ENCODE measurements around the gene CASK. TPM values are rescaled to one million over a fixed set of nuclear protein-coding genes. Genes with fewer than 3 reads are reported as not detected.

The CASK gene
- polyA plus RNA-seq, 3 donors = 53.2 to 56.8 (median 55.7) TPM

DNA sequence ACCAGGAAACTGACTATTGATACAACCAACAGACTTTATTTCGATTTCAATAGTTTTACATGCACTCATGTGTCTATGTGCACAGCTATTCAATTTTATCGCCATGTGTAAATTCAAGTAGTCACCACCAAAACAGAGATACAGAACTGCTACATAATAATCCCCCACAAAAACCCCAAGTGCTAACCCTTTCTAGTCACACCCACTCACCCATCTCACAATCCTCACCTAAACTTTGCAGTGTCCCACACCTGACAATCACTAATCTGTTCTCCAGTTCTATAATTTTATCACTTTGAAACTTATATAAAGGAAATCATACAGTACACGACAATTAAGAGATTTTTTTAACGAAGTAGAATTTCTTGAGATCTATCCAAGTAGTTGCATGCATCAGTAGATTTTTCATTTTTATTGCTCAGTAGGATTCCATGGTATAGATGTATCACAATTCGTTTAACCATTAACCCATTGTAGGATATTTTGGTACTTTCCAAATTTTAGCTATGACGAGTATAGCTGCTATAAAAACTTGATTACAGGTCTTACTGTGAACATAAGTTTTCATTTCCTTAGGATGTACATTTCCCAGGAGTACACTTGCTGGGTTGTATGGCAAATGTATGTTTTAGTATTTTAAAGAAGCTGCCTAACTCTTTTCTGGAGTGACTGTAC, 85.9 kb downstream of the CASK start:
- no peak for DNase-seq (ENCODE audit: low read depth in 3 of 3, low spot score in 2 of 3)

DNA sequence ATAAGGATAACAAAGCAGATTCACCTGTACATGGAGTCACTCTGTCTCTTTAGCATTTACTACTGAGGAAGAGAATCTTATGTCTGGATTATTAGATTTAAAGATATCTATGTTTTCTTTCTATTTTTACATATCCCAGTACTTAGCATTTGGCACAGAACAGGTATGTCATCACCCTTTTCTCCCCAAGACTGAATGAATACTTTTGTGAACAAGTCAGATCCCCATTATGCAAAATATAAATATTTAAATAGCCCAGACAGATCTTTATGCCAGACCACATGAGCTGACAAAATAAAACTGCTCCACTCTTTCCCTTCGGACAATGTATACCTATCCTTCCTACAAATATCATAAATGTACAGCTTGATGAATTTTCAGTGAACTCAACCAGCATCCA, 94.5 kb downstream of the CASK start:
- DNase-seq (ENCODE audit: low read depth in 3 of 3, low spot score in 2 of 3) = no peak

DNA sequence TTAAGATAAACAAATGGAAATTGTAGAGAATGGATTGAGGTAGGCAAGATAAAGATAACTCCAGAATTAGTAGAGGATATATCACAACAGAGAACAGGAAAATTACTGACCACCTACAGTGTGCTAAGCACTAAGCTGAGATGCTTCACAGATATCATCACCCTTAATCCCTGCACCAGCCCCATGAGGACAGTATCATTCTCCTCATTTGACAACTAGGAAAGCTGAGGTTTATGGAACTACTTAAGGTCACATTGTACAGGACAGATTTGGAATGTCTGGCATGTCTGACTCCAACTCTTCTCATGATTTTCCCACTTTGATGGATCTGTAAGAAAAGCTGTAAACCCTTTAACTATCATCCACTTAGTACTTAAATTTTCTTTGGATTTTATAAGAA, 95.5 kb downstream of the CASK start:
- DNase-seq (ENCODE audit: low read depth in 3 of 3, low spot score in 2 of 3) = no peak

DNA sequence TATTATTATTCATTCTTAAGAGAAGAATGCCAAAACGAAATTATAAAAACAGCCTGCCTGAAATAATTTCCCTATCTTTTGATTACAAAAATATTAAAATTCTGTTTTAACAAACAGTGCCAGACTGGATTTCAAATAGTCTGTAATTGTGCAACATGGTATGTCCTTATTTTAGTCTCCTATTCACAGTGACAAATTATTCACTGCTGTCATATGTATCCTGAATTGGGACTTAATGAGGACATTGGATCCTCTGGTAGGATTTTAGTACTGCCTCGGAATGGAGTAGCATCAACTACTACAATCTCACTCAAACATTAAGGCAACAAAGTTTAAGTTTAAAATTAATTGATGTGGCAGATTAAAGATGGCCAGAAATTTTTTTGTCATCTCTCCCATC, 97.6 kb downstream of the CASK start:
- DNase-seq (ENCODE audit: low read depth in 3 of 3, low spot score in 2 of 3) = no peak

DNA sequence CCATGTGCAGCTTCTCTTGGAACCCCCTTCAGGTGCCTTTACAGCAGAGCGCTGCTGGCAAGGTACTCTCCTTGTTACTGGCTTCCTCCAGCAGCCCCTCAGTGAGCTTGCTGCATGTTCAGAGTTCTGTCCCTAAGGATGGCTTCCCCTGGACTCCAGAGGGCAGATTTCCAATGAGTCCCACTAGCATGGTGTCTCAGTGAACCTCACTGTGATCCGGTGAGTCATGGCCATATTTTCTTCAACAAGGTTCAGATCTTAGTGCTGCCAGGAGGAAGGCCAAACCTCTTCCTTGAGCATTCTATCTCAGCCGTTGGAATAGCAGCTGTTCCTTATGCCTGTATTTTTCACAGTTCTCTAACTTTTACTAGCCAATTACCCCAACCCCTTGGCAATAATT, 98.8 kb downstream of the CASK start:
- DNase-seq (ENCODE audit: low read depth in 3 of 3, low spot score in 2 of 3) = no peak

DNA sequence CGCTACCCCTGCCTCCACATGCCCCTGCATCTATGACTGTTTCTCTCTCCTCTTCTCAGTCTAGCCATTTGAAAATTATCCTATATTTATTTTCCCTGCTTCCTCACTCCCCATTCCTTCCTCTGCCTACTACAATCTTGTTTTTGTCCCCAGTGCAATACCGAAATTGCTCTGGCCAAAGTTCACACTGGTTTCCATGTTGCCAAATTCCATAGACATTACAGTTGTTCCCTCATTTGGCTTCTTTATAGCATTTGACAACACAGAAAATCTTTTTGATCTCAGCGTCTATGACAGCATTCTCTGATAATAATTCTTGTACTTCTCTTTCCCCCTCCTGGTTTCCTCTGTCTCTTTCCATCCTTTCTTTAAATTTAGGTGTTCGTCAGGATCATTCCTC, 100.0 kb downstream of the CASK start:
- DNase-seq (ENCODE audit: low read depth in 3 of 3, low spot score in 2 of 3) = no peak

DNA sequence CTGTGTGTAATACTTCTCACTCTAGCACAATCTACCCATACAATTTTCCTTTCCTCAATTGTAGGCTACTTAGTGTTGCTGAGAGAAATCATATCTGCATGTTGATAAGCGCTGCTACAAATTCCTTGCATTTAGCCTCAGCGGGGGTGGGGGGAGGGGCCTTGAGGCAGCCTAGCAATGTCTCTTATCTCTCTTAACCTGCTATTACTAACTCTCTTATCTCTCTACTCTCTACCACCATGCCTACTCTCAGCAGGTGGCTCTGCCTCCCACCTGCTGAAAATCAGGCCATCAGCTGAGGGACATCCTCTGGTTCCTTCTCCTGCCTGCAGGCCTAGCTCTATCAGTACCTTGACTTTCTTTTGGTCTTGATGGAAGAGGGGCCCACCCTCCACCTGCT, 100.5 kb downstream of the CASK start:
- DNase-seq (ENCODE audit: low read depth in 3 of 3, low spot score in 2 of 3) = no peak

DNA sequence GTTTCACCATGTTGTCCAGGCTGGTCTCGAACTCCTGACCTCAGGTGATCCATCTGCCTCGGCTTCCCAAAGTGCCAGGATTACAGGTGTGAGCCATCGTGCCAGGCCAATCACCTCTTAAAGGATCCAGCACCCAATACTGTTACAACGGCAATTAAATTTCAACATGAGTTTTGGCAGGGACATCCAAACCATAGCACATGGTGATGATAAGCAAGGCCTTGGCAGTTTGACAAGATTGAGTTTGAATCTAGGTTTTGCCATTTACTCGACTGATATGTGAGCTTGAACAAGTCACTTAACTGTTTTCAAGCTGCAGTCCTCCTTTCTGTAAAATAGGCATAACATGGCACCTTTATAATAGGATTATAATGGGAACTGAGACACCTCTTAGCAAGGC, 115.3 kb downstream of the CASK start:
- DNase-seq (ENCODE audit: low read depth in 3 of 3, low spot score in 2 of 3) = no peak

DNA sequence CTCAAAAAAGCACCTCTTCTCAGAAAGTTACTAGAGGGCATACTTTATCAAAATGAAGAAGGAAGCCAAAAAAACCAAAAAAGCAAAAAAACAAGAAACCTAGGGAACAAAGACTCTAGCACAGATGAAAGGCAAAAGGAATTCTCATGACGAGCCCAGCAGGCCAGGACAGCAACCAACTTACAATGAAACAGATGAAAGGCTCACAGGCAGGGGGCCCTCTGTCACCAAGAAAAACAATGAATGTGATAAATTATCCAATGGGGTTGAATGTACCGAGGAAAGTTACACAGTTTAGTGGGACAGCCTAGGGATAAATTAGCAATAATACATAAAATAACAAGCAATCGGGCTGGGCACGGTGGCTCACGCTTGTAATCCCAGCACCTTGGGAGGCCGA, 120.4 kb downstream of the CASK start:
- DNase-seq (ENCODE audit: low read depth in 3 of 3, low spot score in 2 of 3) = no peak

DNA sequence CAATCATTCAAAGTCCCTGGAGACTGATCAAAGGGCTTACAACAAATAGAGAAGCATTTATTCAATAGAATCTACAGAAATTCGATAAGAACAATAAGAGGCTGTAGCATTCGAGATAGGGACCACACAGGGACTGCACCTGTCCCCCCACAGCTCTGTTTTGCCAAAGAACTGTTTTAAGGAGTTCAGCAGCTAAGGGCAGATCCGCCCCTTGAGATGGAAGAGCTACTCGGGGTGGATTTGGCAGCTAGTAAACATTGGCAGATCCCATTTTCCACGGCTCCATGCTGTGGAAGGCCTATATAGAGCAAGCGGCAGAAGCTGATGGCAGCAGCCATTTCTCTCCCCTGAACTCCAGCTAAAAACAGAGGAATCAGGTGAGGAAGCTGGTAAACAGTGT, 123.7 kb downstream of the CASK start:
- DNase-seq (ENCODE audit: low read depth in 3 of 3, low spot score in 2 of 3) = no peak

DNA sequence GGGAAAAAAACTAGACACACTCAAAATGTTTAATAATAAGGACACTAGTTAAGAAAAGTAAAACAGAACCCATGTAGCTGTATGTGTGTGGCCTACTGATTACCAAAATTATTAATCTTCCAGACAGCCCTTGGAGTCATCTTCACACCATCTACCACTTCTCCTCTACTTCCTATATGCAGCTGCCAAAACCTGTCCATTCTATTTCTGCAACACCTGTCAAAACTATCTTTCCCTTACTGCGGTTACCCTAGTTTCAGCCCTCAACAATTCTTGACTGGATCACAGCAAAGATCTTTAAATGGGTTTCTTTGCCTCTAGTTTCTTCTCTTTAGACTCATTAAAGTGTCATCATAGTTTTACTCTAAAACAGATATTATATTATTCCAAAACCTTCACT, 126.8 kb downstream of the CASK start:
- no peak for DNase-seq (ENCODE audit: low read depth in 3 of 3, low spot score in 2 of 3)

DNA sequence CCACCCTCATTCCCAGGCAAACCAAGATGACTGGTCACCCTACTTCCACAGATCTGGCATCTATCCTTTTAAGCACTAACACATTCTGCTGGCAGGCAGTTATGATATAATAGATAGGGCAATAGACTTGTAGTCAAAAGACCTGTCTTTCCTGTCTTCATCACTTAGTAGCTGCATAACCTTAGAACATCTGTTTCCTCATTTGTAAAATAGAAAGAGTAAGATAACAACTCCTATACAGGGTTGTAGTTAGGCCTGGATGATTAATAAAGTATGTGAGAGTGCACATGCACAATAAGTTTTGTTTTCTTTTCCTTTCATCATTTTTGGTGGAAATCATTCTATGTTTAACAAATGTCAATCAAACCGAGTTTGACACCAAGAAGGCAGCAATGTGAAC, 127.3 kb downstream of the CASK start:
- no peak for DNase-seq (ENCODE audit: low read depth in 3 of 3, low spot score in 2 of 3)

DNA sequence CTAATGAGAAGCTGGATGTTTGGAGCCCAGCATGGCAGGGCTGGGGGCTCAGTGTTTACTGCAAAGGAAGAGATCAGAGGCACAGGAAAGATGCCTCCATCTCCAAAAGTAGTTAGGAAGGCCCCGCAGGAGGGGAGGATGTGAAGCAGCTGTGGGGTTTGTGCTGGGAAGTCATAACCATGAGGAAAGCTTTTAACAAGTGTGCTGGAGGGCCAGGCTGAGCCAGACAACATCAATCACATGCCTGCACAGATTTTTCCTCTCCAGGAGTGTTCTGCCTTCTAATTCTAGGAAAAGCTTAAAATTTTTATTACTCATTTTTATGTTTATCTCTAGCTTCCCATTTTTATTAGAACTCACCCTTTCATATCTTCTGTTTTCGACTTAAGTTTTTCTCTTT, 134.0 kb downstream of the CASK start:
- DNase-seq (ENCODE audit: low read depth in 3 of 3, low spot score in 2 of 3) = no peak

DNA sequence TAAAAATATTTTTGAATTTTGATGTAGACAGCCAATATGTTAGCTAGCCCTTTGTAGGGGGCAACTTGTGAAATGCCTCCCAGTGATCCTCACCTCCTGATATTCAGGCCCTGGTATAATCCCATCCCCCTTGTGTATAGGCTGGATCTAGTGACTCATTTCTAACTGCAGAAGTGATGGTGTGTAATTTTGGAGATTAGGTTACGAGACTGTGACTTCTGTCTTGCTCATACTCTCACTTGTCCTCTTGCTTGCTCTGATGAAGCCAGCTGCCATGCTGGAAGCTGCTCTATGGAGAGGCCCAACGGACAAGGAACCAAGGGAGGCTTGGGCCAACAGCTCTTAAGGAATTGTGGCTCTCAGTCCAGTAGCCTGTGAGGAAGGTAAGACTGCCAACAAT, 137.7 kb downstream of the CASK start:
- no peak for DNase-seq (ENCODE audit: low read depth in 3 of 3, low spot score in 2 of 3)

DNA sequence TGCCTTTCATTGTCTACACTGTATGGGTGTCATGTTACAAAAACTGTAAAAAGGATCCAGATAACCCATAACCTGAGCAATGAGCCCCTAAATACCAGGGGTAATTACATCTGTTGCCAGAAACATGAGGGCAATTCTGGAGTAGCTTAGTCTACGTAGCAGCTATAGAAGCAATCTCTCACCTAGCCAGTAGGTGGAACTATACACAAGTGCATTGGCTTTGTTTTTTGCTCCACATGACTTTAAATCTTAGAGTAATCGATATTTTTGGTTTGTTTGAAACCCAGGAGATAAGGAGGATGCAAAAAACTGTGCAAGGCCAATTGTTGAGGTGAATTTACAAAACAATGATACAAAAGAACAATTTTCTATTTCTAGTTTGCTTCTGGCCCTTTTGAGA, 141.9 kb downstream of the CASK start:
- no peak for DNase-seq (ENCODE audit: low read depth in 3 of 3, low spot score in 2 of 3)

DNA sequence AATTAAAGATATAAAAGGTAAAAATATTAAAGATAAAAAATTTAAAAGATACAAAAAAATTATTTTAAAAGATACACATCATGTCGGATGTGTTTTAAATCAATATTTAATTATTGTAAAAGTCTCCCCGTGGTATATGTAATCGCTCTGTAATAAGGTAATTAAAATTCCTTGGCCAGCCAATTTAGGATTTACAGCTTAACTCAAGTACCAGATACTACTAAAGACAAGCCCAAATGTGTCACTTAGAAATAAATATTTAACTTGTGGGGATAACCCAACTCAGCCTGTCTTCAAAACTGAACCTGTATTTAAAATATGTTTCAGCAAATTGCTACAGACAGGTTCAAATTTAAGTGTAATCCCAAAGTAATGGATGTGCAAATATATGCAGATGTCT, 143.4 kb downstream of the CASK start:
- DNase-seq (ENCODE audit: low read depth in 3 of 3, low spot score in 2 of 3) = no peak

DNA sequence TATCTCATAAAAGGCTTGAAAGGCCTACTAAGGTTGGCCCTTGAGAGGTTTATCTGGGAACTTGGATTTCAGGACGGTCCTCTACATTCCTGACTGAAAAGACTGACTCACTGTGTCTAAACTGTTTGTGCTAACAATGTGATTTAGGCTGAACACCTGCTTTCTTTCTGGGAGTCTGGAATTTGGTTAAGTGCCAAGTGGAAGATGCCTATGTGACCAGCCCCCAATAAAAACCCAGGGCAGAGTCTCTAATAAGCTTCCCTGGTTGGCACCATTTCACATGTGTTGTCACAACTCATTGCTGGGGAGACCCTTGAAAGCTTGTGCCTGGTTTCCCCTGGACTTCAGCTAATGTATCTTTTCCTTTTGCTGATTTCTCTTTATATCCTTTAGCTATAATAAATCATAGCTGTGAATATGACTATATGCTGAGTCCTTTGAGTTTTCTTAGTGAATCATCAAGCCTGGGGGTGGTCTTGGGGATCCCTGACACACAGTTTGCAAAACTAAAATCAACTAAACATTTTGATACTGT, 144.3 kb downstream of the CASK start:
- DNase-seq (ENCODE audit: low read depth in 3 of 3, low spot score in 2 of 3) = no peak

DNA sequence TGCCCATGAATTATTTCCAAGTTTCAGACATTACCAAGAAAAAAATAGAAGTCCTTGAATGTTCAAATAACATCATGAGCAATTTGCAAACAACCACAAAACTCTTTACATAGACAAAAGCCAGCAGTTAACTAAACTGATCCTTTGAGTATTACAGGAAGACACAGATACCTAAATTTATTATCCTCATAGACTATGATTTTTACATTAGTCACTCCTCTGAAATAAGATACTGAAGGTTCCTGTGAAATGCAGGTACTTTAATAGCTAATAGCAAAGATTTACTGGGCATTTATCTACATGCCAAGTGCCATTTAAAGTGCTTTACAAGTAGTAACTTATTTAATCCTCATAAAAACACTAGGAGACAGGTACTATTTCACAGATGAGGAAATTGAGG, 161.7 kb downstream of the CASK start:
- DNase-seq (ENCODE audit: low read depth in 3 of 3, low spot score in 2 of 3) = no peak

DNA sequence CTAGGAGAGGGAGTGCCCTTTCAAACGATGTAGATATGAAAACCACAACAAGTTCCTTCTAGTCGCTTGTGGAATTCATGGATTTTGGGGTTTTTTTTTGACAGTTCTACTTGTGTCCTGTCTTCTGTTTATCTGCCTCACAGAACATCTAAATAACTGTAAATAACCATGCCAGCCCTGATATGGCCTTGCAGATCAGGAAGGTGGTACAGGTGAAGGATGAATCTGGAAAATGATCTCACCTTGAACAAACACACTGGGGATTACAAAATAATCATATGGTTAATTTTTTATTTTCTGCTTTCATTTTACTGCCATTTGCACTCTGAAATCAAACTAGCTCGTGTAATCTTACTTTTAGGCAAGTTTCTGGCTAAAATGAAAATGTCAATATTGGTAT, 162.2 kb downstream of the CASK start:
- DNase-seq (ENCODE audit: low read depth in 3 of 3, low spot score in 2 of 3) = no peak

DNA sequence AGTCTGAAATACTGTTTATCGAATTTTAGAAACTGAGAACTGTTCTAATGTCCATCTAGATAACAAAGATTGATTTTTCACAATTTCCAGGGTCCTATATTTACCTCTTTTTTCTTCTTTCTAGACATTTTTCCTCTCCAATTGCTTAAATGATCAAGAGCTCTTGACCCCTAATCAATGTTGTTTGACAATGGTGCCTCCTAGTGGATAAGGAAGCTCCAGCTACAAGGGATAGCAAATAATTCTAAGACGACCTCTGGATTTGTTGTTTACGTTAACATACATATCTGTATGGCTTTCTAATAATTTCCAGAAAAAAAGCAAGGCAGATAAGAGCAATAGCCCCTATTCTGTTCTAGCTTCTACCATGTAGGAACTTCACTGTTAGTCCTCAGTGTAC, 163.5 kb downstream of the CASK start:
- DNase-seq (ENCODE audit: low read depth in 3 of 3, low spot score in 2 of 3) = no peak

DNA sequence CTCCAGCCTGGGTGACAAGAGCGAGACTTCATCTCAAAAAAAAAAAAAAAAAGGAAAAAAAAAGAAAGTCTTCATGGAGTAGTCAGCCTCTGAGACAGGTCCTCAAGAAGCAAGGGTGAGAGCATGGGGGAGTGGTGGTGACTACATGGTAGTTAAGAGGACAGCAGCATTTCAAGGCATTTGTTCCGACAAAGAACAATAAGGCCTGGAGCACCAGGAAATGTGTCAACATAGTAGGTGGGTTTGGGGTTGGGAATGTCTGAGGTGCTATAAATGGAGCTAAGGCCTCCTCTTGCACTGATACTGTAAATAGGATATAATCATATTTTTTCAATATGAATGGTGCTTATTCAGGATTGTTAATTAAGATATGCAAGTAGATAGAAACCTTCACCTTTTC, 165.0 kb downstream of the CASK start:
- DNase-seq (ENCODE audit: low read depth in 3 of 3, low spot score in 2 of 3) = no peak

DNA sequence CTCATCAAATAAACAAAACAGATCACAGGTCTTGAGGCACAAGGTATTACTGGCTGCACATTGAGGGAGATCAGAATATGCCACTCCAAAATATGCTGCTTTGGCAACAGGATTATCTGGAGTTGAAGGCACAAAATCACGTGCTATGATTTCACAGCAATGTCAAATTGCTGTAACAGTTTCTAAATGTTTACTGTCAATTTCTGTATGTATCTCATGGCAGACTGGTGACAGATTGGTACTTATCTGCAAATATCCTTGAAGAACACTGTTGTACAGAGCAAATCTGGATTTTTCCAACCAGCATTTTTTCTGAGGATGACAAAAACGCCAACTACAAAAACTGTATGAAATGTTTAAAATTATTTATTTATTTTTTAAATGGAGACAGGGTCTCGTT, 172.6 kb downstream of the CASK start:
- DNase-seq (ENCODE audit: low read depth in 3 of 3, low spot score in 2 of 3) = no peak

DNA sequence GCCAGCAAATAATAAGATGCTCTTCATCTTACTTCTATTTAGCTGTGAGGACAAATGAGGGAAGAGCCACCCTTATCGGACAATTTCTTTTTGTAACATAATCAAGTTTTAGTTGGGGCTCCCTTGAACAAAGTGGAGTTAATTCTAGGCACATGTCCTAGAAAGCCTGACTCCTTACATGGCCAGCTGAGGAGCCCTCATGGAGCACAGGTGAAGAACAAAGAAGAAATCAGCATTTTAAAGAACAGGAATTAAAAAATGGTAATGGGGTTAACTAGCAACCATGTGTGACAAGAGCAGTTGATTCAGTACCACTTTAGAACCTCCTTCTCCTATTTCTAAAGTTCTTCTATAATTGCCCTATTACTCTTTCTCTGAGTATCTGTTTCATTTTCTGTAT, 183.5 kb downstream of the CASK start:
- no peak for DNase-seq (ENCODE audit: low read depth in 3 of 3, low spot score in 2 of 3)

Measured in right renal cortex interstitium (tissue), 3 donors.